GM20000 (cell line): ENCODE data around the gene GARNL3.

Experiments
- DNase-seq: peaks from one replicate; pipeline ENCODE4 v3.0.0; 2012; ENCODE audit warnings: low spot score
- CTCF ChIP-seq: IDR thresholded peaks from 2 replicates; pipeline ENCODE4 v1.5.1; 2012; ENCODE audit warnings: mild to moderate bottlenecking, control low read depth; ENCODE audit errors: extremely low read depth, missing control alignments

GARNL3 gene

GRCh38 chr9:127267793-127268525 is 3.4 kb downstream of the GARNL3 start:
- TF ChIP-seq CTCF: no peak
- DNase-seq: no peak

GRCh38 chr9:127269449-127269848 is 4.9 kb downstream of the GARNL3 start:
- no peak for DNase-seq
- TF ChIP-seq CTCF: no peak

- TF ChIP-seq CTCF: no peak
- no peak for DNase-seq
Observed at GRCh38 chr9:127273326-127273725, 8.8 kb downstream of the GARNL3 start.

- peak; percentile 22 for DNase-seq
- no peak for TF ChIP-seq CTCF
Observed at GRCh38 chr9:127277099-127277498, 12.5 kb downstream of the GARNL3 start.

GRCh38 chr9:127277770-127278169 is 13.2 kb downstream of the GARNL3 start:
- TF ChIP-seq CTCF: no peak
- DNase-seq: no peak

GRCh38 chr9:127278372-127278771 is 13.8 kb downstream of the GARNL3 start:
- DNase-seq: no peak
- no peak for TF ChIP-seq CTCF

- no peak for TF ChIP-seq CTCF
- no peak for DNase-seq
Observed at GRCh38 chr9:127279717-127280285, 15.2 kb downstream of the GARNL3 start.
